HepG2 (cell line): ENCODE results near the gene NEDD4L. TPM values are rescaled to one million over a fixed set of nuclear protein-coding genes. Genes with fewer than 3 reads are reported as not detected.

Experiments used
- CBX2 ChIP-seq, 2 experiments: fragments of 200-600 bp in 1 of 2; sonication (generic); formaldehyde crosslinking in 1 of 2; IDR thresholded peaks; 2 replicates each; pipeline versions ENCODE4 v1.7.0 to v1.8.1; 2018 to 2022; ENCODE audit warnings: low read depth in 2 of 2, low read length in 1 of 2, mild to moderate bottlenecking in 1 of 2, missing genetic modification reagents in 1 of 2
- CSRNP1 ChIP-seq: sonication (generic); formaldehyde crosslinking; IDR thresholded peaks from 2 replicates; pipeline ENCODE4 v1.8.1; 2023; ENCODE audit warnings: mild to moderate bottlenecking, missing genetic modification reagents
- EZH2 ChIP-seq: conservative IDR thresholded peaks from 2 replicates; pipeline ENCODE4 v1.6.1; 2012; ENCODE audit warnings: mild to moderate bottlenecking, low read depth, low read length, moderate library complexity
- FIP1L1 ChIP-seq: fragments of 200-400 bp; formaldehyde crosslinking; IDR thresholded peaks from 2 replicates; pipeline ENCODE4 v1.6.1; 2018; ENCODE audit warnings: low read depth, mild to moderate bottlenecking, low read length, moderate library complexity, borderline replicate concordance; ENCODE audit not compliant: insufficient read depth
- FOXK2 ChIP-seq: fragments of 450-650 bp; IDR thresholded peaks from 2 replicates; pipeline ENCODE4 v1.6.1; 2016
- GATAD1 ChIP-seq: IDR thresholded peaks from 2 replicates; pipeline ENCODE4 v1.6.1; 2016; ENCODE audit warnings: missing genetic modification reagents, missing compliant biosample characterization
- HOXA7 ChIP-seq: sonication (generic); formaldehyde crosslinking; IDR thresholded peaks from 2 replicates; pipeline ENCODE4 v1.8.1; 2022; ENCODE audit warnings: mild to moderate bottlenecking, missing genetic modification reagents, moderate library complexity
- HOXD1 ChIP-seq: sonication (generic); formaldehyde crosslinking; IDR thresholded peaks from 2 replicates; pipeline ENCODE4 v1.5.0; 2020; ENCODE audit warnings: missing genetic modification reagents
- IRF1 ChIP-seq: sonication (generic); formaldehyde crosslinking; IDR thresholded peaks from 2 replicates; pipeline ENCODE4 v1.4.0; 2020; ENCODE audit warnings: low read depth, mild to moderate bottlenecking, missing genetic modification reagents
- KDM3A ChIP-seq: IDR thresholded peaks from 2 replicates; pipeline ENCODE4 v1.6.1; 2018; ENCODE audit warnings: low read depth, missing compliant biosample characterization
- KMT2B ChIP-seq: IDR thresholded peaks from 2 replicates; pipeline ENCODE4 v1.6.1; 2016; ENCODE audit warnings: missing genetic modification reagents, missing compliant biosample characterization
- MIXL1 ChIP-seq: IDR thresholded peaks from 2 replicates; pipeline ENCODE4 v1.6.1; 2016
- NFKBIZ ChIP-seq: IDR thresholded peaks from 2 replicates; pipeline ENCODE4 v1.6.1; 2018; ENCODE audit warnings: missing genetic modification reagents, missing compliant biosample characterization
- PITX1 ChIP-seq: sonication (generic); formaldehyde crosslinking; IDR thresholded peaks from 2 replicates; pipeline ENCODE4 v1.5.1; 2020; ENCODE audit warnings: mild to moderate bottlenecking, missing genetic modification reagents
- RBFOX2 ChIP-seq: fragments of 200-400 bp; formaldehyde crosslinking; IDR thresholded peaks from 2 replicates; pipeline ENCODE4 v1.6.1; 2017; ENCODE audit warnings: low read depth, mild to moderate bottlenecking, low read length
- SIN3B ChIP-seq: fragments of 150-350 bp; IDR thresholded peaks from 2 replicates; pipeline ENCODE4 v1.6.1; 2014; ENCODE audit warnings: low read length
- SOX13 ChIP-seq, 3 experiments: fragments of 450-650 bp in 1 of 3; sonication (generic) in 1 of 3; formaldehyde crosslinking in 1 of 3; IDR thresholded peaks in 2 of 3; conservative IDR thresholded peaks in 1 of 3; 2 replicates each; pipeline versions ENCODE4 v1.5.0 to v1.6.1; 2016 to 2020; ENCODE audit warnings: antibody characterized with exemption in 1 of 3, mild to moderate bottlenecking in 1 of 3, missing compliant biosample characterization in 1 of 3, missing genetic modification reagents in 1 of 3, moderate library complexity in 1 of 3
- TEAD3 ChIP-seq: optimal IDR thresholded peaks from 2 replicates; pipeline ENCODE3; 2016; ENCODE audit warnings: borderline replicate concordance
- ZMYM4 ChIP-seq: sonication (generic); formaldehyde crosslinking; IDR thresholded peaks from 2 replicates; pipeline ENCODE4 v1.8.1; 2023; ENCODE audit warnings: mild to moderate bottlenecking, missing genetic modification reagents
- ZNF276 ChIP-seq: sonication (generic); formaldehyde crosslinking; IDR thresholded peaks from 2 replicates; pipeline ENCODE4 v1.4.0; 2020; ENCODE audit warnings: mild to moderate bottlenecking, low read depth, missing genetic modification reagents
- ZNF3 ChIP-seq: IDR thresholded peaks from 2 replicates; pipeline ENCODE4 v1.7.0; 2017; ENCODE audit warnings: inconsistent platforms
- ZNF543 ChIP-seq: sonication (generic); formaldehyde crosslinking; IDR thresholded peaks from 2 replicates; pipeline ENCODE4 v1.4.0; 2020; ENCODE audit warnings: mild to moderate bottlenecking, missing genetic modification reagents
- ZNF576 ChIP-seq: sonication (generic); formaldehyde crosslinking; IDR thresholded peaks from 2 replicates; pipeline ENCODE4 v1.4.0; 2020; ENCODE audit warnings: mild to moderate bottlenecking, missing genetic modification reagents
- ZNF878 ChIP-seq: sonication (generic); formaldehyde crosslinking; IDR thresholded peaks from 2 replicates; pipeline ENCODE4 v1.8.1; 2023; ENCODE audit warnings: mild to moderate bottlenecking, missing genetic modification reagents, moderate library complexity
- ZUFSP ChIP-seq: sonication (generic); formaldehyde crosslinking; IDR thresholded peaks from 2 replicates; pipeline ENCODE4 v1.9.0; 2021; ENCODE audit warnings: missing genetic modification reagents, mild to moderate bottlenecking, borderline replicate concordance
- polyA plus RNA-seq, 8 experiments: library from polyadenylated mRNA; depleted of rRNA in 3 of 8; stranded (reverse) in 7 of 8; unstranded in 1 of 8; fragments of >200 nt; fragmentation: Illumina TruSeq in 4 of 8; extraction: Trizol in 4 of 8; gene quantifications; 2 replicates each; pipeline versions ENCODE4 v1.2.1 to v1.2.3, GENCODE V29; 2011 to 2016; ENCODE audit warnings: low read depth in 4 of 8, missing spikeins in 1 of 8, mixed read lengths in 1 of 8; ENCODE audit not compliant: insufficient read depth in 1 of 8
- total RNA-seq, 5 experiments: library from RNA; depleted of rRNA; stranded (reverse); fragments of >200 nt; fragmentation: Illumina TruSeq; extraction: Trizol; gene quantifications; 2 replicates each; pipeline ENCODE4 v1.2.3, GENCODE V29; 2016; ENCODE audit warnings: low read depth in 1 of 5

Gene NEDD4L
- total and polyA plus RNA-seq, 2 of the 13 experiments (the other 11 are each of a cell fraction or from before 2014, with no cell fraction given): 168 to 390 TPM

- TF ChIP-seq ZNF576 (CRISPR knock-in tag): no peak
- TF ChIP-seq EZH2: no peak
- no peak for TF ChIP-seq HOXD1
- no peak for TF ChIP-seq ZNF3 (CRISPR knock-in tag)
- TF ChIP-seq KMT2B (CRISPR knock-in tag): no peak
- TF ChIP-seq CBX2 (IDR thresholded peaks at IDR 0.05; ENCODE audit: low read depth, low read length): no peak
- no peak for TF ChIP-seq CBX2 (CRISPR knock-in tag; IDR thresholded peaks at IDR 0.05; ENCODE audit: low read depth)
- TF ChIP-seq SOX13 (IDR thresholded peaks at IDR 0.05): no peak
- TF ChIP-seq SOX13 (CRISPR knock-in tag; conservative IDR thresholded peaks at IDR 0.05 in 1 of 2, IDR thresholded peaks at IDR 0.05 in 1 of 2): peak in 1 of 2 experiments; percentile 39; a peak in 1 of 4 replicates
- TF ChIP-seq KDM3A (CRISPR knock-in tag): no peak
- TF ChIP-seq SIN3B: no peak
- no peak for TF ChIP-seq NFKBIZ
- no peak for TF ChIP-seq PITX1
- TF ChIP-seq ZNF276: no peak
- TF ChIP-seq ZUFSP (CRISPR knock-in tag): no peak
- 0 out of 2 replicates have a peak, but pooled peaks have one; percentile 8 for TF ChIP-seq ZMYM4 (CRISPR knock-in tag)
- TF ChIP-seq RBFOX2: peak; percentile 68
- no peak for TF ChIP-seq ZNF543 (CRISPR knock-in tag)
- TF ChIP-seq TEAD3 (CRISPR knock-in tag): peak; percentile 96
- TF ChIP-seq IRF1: no peak
- TF ChIP-seq HOXA7: no peak
- no peak; the same call in 1 of the 2 replicates for TF ChIP-seq MIXL1 (CRISPR knock-in tag)
- no peak for TF ChIP-seq CSRNP1 (CRISPR knock-in tag)
- TF ChIP-seq GATAD1 (CRISPR knock-in tag): 0 out of 2 replicates have a peak, but pooled peaks have one; percentile 5
- TF ChIP-seq FOXK2: peak; percentile 57; the same call in 1 of the 2 replicates
- TF ChIP-seq ZNF878 (CRISPR knock-in tag): no peak
- no peak for TF ChIP-seq FIP1L1
These were observed 2.2 kb downstream of the NEDD4L start (continued) for GRCh38 chr18:58046093-58046793.
